PFSK-1 (cell line): ENCODE results near the gene RFFL.

Source experiments
- FOXP2 ChIP-seq: optimal IDR thresholded peaks from 2 replicates; pipeline ENCODE3; 2011; ENCODE audit warnings: borderline replicate concordance, control low read depth, inconsistent platforms; ENCODE audit not compliant: insufficient read depth; ENCODE audit errors: extremely low read length, extremely low read depth
- POLR2AphosphoS5 ChIP-seq: IDR thresholded peaks from 2 replicates; pipeline ENCODE4 v1.6.1; 2012; ENCODE audit warnings: low read depth, mild to moderate bottlenecking, control low read depth, low read length, moderate library complexity
- SIN3A ChIP-seq: IDR thresholded peaks from 2 replicates; pipeline ENCODE4 v1.6.1; 2012; ENCODE audit warnings: mild to moderate bottlenecking, low read length, moderate library complexity, borderline replicate concordance; ENCODE audit not compliant: insufficient read depth
- TAF1 ChIP-seq: IDR thresholded peaks from 2 replicates; pipeline ENCODE4 v1.6.1; 2012; ENCODE audit warnings: low read length, control low read depth, borderline replicate concordance; ENCODE audit not compliant: insufficient read depth
- TF ChIP-seq, protein P1 (sequence below), 2 experiments: IDR thresholded peaks; 2 replicates each; pipeline versions ENCODE4 v1.6.1 to v1.8.0; 2011 to 2012; ENCODE audit warnings: low read depth in 2 of 2, low read length in 2 of 2, control low read depth in 1 of 2, inconsistent platforms in 1 of 2, mild to moderate bottlenecking in 1 of 2, moderate library complexity in 1 of 2; ENCODE audit not compliant: insufficient read depth in 1 of 2

The RFFL gene

GRCh38 chr17:35101036-35101435 is 37.5 kb upstream of the RFFL start:
- TF ChIP-seq POLR2AphosphoS5, result no peak

DNA sequence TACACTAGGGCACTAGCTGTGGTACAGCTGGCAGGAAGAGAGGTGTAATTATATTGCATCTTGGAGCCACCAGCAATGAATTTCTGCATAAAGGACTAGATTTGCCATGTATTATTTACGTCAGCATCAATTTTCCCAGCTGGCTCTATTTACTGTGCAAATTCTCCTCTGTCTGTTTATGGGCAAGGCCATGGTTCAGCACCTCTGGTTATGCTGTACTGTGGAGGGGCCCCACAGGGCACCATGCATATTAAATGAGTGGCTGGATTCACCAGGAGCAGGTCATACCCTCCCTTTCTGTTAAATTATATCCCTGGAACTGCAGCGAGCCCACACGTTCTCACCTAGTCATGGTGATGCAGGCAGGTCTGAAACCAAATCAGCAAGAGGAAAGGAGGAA is 36.4 kb upstream of the RFFL start:
- TF ChIP-seq SIN3A (no peak), FOXP2 (no peak), TAF1 (no peak), POLR2AphosphoS5 (no peak)
- TF ChIP-seq, protein P1, sequence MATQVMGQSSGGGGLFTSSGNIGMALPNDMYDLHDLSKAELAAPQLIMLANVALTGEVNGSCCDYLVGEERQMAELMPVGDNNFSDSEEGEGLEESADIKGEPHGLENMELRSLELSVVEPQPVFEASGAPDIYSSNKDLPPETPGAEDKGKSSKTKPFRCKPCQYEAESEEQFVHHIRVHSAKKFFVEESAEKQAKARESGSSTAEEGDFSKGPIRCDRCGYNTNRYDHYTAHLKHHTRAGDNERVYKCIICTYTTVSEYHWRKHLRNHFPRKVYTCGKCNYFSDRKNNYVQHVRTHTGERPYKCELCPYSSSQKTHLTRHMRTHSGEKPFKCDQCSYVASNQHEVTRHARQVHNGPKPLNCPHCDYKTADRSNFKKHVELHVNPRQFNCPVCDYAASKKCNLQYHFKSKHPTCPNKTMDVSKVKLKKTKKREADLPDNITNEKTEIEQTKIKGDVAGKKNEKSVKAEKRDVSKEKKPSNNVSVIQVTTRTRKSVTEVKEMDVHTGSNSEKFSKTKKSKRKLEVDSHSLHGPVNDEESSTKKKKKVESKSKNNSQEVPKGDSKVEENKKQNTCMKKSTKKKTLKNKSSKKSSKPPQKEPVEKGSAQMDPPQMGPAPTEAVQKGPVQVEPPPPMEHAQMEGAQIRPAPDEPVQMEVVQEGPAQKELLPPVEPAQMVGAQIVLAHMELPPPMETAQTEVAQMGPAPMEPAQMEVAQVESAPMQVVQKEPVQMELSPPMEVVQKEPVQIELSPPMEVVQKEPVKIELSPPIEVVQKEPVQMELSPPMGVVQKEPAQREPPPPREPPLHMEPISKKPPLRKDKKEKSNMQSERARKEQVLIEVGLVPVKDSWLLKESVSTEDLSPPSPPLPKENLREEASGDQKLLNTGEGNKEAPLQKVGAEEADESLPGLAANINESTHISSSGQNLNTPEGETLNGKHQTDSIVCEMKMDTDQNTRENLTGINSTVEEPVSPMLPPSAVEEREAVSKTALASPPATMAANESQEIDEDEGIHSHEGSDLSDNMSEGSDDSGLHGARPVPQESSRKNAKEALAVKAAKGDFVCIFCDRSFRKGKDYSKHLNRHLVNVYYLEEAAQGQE (IDR thresholded peaks at IDR 0.05; ENCODE audit: insufficient read depth in 1 of 2, low read depth in 2 of 2, low read length in 2 of 2), result no peak

GRCh38 chr17:35097776-35098175 is 34.3 kb upstream of the RFFL start:
- TF ChIP-seq POLR2AphosphoS5 (no peak), SIN3A (no peak), FOXP2 (no peak), TAF1 (no peak)
- TF ChIP-seq, protein P1 (IDR thresholded peaks at IDR 0.05; ENCODE audit: insufficient read depth in 1 of 2, low read depth in 2 of 2, low read length in 2 of 2), result no peak

DNA sequence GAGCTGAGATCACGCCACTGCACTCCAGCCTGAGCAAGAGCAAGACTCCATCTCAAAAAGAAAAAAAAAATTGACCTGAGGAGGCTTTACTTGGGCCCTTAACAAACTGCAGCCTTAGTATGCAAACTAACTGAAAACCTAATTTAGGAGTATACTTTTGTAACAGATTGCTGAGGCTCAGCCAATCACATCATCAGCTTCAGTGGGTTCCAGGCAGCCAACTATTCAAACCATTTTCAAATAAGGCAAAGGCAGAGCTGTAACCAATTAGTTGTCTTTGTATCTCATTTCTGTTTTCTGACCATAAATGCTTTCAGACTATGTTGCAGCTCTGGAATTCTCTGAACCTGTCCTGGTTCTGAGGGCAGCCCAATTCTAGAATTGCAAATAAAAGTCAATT is 32.2 kb upstream of the RFFL start:
- TF ChIP-seq POLR2AphosphoS5 (no peak), FOXP2 (no peak), SIN3A (no peak), TAF1 (no peak)
- TF ChIP-seq, protein P1 (IDR thresholded peaks at IDR 0.05; ENCODE audit: insufficient read depth in 1 of 2, low read depth in 2 of 2, low read length in 2 of 2), result no peak

GRCh38 chr17:35094902-35095301 is 31.4 kb upstream of the RFFL start:
- TF ChIP-seq, protein P1 (IDR thresholded peaks at IDR 0.05; ENCODE audit: insufficient read depth in 1 of 2, low read depth in 2 of 2, low read length in 2 of 2), result no peak
- no peak for TF ChIP-seq FOXP2
- TF ChIP-seq POLR2AphosphoS5, result no peak
- TF ChIP-seq SIN3A, result no peak
- no peak for TF ChIP-seq TAF1
